HG03097 (cell line): ENCODE measurements around the gene SYVN1.
"Not testable (repeated sequence)": the region's sequence is repeated elsewhere in the genome, so short reads cannot be mapped to it uniquely, and the experiment has no call there.

Experiments used
- ATAC-seq: cut with Tn5 transposase; IDR thresholded peaks from one replicate; pipeline ENCODE4 v1.9.1; 2021; ENCODE audit not compliant: unreplicated experiment, low FRiP score

SYVN1 gene

DNA sequence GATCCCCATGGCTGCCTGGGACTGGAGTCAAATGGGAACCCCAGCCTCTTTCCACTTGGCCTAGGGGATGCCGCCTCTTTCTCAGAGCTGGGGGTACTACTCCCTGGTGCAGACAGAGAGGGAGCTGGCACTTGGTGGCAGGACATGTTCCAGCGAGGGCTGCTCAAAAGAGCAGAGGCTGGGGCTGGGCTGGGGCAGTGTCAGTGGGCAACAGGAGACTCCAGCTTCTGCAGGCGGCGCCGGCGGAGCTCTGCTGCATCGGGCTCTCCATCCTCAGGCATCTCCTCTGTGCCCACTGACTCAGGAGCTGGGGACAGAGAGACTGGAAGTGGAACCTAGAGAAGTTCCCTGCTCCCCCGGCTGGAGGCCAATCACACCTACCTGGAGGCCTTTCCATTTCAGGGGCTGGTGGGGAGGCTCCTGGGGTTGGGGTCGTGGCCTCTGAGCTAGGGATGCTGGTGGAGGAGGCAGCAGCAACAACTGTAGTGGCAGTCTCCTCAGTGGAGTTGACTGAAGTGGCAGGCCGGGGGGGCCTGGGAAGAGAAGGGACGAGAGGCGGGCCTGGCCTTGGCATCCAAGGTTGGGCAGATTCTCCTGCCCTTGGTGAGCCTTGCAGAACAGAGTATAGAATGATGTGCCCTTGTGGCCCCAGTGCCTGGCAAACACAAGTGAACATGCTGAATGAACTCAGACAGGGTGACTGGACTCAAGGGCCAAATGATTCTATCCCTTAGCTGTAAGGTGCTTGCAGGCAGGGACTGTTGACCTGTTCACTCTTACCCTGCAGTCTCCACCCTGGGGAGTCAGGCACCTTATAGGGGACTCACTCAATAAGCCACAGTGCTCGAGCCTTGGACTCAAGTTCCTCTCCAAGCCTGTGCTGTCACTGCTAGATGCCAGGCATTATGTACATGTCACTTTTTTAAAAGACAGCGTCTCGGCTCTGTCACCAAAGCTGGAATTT is 5.9 kb downstream of the SYVN1 start:
- no peak for ATAC-seq

DNA sequence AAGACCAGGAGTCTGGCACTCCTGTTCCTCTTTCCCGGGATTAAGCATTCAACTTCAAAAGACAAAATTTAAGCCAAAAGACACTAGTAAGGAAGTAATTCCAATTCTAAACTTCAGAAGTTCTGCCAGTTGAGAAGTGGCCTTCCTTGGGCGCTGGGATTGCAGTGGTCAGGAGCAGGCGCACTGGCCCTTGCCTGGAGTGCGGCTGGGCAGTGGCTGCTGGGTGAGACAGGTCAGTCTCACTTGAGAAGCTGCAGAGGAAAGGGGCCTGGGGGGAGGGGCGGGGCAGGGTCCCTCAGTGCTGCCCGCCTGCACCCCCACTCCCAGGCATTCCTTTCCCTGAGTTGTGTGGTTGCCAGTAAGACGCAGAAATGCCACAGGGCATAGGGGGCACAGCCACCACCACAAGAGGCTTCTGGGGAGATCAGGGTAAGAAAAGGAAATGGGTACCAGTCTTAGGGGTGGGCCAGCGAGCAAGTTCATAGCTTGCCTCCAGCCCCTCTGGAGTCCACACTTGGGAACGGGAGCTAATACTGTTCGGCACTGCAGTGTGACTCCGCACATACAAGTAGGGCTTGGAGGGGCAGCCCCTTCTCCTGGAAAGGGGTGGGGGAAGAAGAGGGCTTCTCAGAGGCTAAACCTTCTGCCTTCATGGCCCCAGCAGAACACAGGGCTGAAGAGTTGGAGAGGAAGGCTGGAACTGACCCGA is 6.7 kb downstream of the SYVN1 start:
- ATAC-seq = no peak

DNA sequence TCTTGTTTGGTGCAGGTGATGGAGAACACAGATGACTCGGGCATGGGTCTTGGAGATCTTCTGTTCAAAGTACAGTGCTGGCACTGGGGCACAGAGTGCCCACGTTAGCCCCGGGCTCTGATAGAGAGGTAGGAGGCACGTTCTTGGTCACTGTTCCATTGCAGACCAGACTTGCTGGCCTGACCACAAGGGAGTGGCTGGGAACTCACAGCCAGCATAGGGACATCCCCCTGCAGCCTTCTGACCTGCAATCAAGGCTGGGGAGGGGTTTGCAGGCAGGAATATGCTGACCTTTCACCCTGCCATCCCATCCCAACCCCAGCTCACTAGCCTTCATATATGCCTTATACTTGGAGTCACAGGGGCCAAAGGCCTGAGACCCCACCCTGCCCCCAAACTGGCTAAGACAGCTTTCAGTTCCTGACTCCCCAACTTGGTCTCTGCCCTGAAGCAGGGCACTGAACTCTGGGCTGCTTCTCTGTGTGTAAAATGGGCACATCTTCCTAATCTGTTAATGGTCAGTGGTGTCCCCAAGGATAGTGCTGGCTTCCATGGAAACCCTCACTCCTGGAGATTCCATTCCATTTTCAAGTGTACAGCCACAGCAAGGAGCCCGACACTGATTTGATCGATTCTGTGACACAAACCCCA is 7.6 kb downstream of the SYVN1 start:
- ATAC-seq = no peak

DNA sequence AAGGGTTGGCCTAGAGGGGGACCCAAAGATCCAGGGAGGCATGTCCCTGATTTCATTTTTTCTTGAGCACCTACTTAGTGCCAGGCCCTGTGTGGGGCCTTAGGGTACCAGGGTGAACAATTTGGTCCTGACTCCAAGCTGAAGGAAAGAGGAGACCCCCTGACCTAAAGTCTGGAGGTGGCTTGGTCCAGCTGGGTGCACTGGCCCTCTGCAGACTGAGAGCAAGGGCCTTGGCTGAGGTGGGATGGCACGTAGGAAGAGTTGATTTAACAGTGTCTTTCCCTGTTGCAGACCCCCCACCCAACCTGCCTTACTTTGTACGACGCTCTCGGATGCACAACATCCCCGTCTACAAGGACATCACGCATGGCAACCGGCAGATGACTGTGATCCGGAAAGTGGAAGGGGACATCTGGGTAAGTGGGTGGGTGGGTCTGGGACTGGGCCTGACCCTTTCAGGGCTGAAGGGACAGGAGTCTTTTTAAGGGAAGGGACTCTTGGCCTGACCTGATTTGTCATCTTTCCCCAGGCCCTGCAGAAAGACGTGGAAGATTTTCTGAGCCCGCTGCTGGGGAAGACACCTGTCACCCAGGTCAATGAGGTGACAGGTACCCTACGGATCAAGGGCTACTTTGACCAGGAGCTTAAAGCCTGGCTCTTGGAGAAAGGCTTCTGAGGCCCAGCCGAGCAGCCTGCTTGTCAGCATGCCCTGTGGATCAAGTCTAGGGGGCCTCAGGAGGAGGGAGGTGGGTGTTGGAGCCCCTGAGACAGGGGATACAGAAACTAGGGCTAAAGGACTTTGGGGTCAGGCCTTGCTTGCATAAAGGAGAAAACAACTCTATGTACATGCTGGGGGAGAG is 8.9 kb downstream of the SYVN1 start:
- ATAC-seq = no peak

GRCh38 chr11:65124480-65125196 is 9.7 kb downstream of the SYVN1 start:
- no peak for ATAC-seq

DNA sequence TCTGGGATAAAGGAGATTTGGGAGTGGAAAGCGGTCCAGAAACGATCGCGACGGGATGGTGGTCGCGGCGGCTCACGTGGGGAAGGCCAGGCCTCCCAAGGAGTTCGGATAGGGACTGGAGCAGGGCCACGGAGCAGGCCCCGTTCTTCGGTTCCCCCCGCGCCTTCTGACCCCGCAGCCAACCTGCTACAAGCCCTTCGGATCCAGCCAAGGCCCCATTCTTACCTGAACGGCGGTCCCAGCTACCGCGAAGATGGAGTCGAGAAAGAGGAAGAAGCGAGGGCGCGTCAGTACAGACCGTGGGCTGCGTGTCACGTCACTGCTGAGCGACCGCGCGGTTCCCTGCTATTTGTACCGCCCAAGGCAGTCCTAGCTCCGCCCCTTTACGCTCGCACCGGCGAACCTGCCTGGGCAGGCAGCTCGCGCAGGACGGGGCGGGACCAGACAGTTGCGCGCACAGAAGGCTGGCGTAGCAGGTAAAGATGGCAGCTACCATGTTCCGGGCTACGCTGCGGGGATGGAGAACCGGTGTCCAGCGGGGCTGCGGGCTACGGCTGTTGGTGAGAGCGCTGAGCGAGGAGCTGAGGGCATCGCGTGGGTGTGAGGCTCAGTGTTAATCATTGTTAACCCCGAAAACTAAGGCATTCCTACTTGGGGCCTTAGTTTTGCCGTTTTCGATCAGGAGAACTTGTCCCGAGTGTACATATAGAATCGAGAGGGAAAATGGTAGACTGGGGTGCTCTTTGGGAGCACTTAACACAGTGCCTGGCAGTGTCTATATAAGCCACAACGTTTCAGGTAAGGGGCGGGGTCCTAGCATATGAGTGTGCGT is 12.2 kb downstream of the SYVN1 start, which contains the start of the genes FAU and MRPL49:
FAU (minus strand) TSS at position 270 of the 832 bp plus-strand sequence. CDS start 321 bp downstream, outside the sequence.
MRPL49 (plus strand) TSS at position 457 of the 832 bp plus-strand sequence; CDS start at position 483, 26 bp downstream.
- peak; percentile 60 for ATAC-seq

DNA sequence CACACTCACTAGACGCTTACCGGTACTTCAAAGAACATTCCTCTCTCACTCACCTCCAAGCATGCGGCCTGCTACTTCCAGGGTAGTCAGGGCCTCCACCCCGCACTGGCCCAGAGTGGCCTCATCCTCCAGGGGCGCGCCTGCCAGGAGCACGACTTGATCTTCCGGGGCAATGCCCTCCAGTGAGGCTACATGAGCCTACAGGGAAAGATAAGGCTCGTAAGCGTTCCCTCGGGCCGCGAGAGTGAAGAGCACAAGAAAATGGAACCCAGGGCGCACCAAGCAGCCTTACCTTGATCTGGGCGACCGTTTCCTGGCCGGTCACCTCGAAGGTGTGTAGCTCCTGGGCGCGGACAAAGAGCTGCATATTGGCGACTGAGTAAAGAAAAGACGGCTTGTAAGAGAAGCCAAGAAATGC is 12.9 kb downstream of the SYVN1 start:
- no peak for ATAC-seq

GRCh38 chr11:65120831-65121230 is 13.5 kb downstream of the SYVN1 start:
- no peak for ATAC-seq

DNA sequence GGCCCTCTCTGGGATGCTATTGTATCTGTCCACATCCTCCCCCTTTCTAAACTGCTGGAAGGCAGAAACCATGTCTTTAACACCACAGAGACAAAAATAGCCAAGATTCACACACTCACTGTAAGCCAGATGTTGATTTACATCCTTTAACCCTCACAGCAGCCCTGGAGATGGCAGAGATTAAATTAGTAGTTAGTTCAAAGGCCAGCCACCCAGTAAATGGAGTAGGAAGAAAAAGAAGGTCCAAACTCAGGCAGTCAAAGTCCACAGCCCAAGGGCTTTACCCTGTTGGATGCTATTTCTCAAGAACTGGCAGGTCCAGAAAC is 14.7 kb downstream of the SYVN1 start:
- ATAC-seq = no peak

DNA sequence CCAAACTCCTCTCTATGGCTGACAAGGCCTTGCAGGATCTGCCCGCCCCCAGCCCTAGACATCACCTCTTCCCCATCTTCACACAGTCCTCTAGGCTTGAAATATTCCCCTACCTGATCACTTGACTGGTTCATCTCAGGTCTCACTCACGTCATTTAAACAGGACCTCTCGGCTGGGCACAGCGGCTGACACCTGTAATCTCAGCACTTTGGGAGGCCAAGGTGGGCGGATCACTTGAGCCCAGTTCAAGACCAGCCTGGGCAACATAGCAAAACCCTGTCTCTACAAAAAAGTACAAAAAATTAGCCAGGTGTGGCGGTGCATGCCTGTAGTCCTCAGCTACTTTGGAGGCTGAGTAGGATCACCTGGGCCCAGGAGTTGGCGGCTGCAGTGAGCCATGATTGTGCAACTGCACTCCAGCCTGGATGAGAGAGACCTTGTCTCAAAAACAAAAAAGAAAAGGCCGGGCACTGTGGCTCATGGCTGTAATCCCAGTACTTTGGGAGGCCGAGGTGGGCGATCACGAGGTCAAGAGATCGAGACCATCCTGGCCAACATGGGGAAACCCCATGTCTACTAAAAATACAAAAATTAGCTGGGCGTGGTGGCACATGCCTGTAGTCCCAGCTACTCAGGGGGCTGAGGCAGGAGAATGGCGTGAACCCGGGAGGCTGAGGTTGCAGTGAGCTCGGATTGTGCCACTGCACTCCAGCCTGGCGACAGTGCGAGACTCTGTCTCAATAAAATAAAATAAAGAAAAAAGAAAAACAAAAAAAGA is 15.2 kb downstream of the SYVN1 start:
- ATAC-seq = not testable (repeated sequence)

GRCh38 chr11:65118097-65118837 is 16.1 kb downstream of the SYVN1 start:
- no peak for ATAC-seq

GRCh38 chr11:65117206-65118096 is 16.9 kb downstream of the SYVN1 start, which contains the start of gene ZNHIT2:
ZNHIT2 (minus strand) TSS chr11:65117701; CDS start chr11:65117653, 48 bp downstream.
- peak; percentile 56 for ATAC-seq

GRCh38 chr11:65116370-65117205 is 17.7 kb downstream of the SYVN1 start:
- ATAC-seq = peak; percentile 2

- no peak for ATAC-seq
Observed at GRCh38 chr11:65115361-65116082, 18.8 kb downstream of the SYVN1 start.
